Right atrium auricular region (tissue), 2 donors: Measurements from ENCODE around the gene SLX1A. TPM values are rescaled to one million over a fixed set of nuclear protein-coding genes. Genes with fewer than 3 reads are reported as not detected.
"Not testable (repeated sequence)": the region's sequence is repeated elsewhere in the genome, so short reads cannot be mapped to it uniquely, and the experiment has no call there.

Experiments
- DNase-seq: peaks from one replicate; pipeline ENCODE4 v3.0.0-alpha.2; 2019; ENCODE audit warnings: low spot score
- H3K27ac ChIP-seq, 2 donors: fragments of 200-600 bp; sonication (generic); 1 replicate in 1 of 2; 2 replicates in 1 of 2; pipeline ENCODE4 v1.5.1; 2016 to 2019
- H3K27me3 ChIP-seq, 2 donors: fragments of 200-600 bp; sonication (generic); one replicate each; pipeline versions ENCODE4 v1.5.1 to v1.6.0; 2017 to 2019
- H3K36me3 ChIP-seq: fragments of 200-600 bp; sonication (generic); one replicate; pipeline ENCODE4 v1.5.1; 2016
- H3K4me1 ChIP-seq, 2 donors: fragments of 200-600 bp; sonication (generic); one replicate each; pipeline versions ENCODE4 v1.5.1 to v1.6.0; 2017 to 2019
- H3K4me3 ChIP-seq, 2 donors: fragments of 200-600 bp; sonication (generic); 1 replicate in 1 of 2; 2 replicates in 1 of 2; pipeline ENCODE4 v1.5.1; 2017 to 2019; ENCODE audit warnings: mild to moderate bottlenecking in 1 of 2, moderate library complexity in 1 of 2
- H3K9me3 ChIP-seq, 2 donors: fragments of 200-600 bp; sonication (generic); one replicate each; pipeline ENCODE4 v1.5.1; 2019
- CTCF ChIP-seq, 2 donors: fragments of 200-600 bp; sonication (generic); IDR thresholded peaks; one replicate each; pipeline ENCODE4 v1.5.1; 2019; ENCODE audit warnings: antibody characterized with exemption in 2 of 2
- total RNA-seq, 2 donors: library from RNA; depleted of rRNA; stranded (reverse); fragments of >200 nt; gene quantifications; one replicate each; pipeline ENCODE4 v1.1.0, GENCODE V29; 2016

Gene SLX1A
- total RNA-seq = 10 to 100 TPM; 25.1 to 36.3 TPM

GRCh38 chr16:30193615-30194014 lies at the start of gene SLX1A, which contains the start of gene BOLA2B:
Gene SLX1A (plus strand): TSS chr16:30193875. CDS start chr16:30194085, 210 bp downstream.
Gene BOLA2B (minus strand): TSS chr16:30193666. CDS start chr16:30193595, 71 bp downstream.
- not testable (repeated sequence) for H3K27me3 ChIP-seq, H3K27ac ChIP-seq, DNase-seq, H3K9me3 ChIP-seq, H3K36me3 ChIP-seq, H3K4me1 ChIP-seq
- peak within 1 kb of the TSS; percentile 22 to 54 for H3K4me3 ChIP-seq

GRCh38 chr16:30144017-30144416 lies 49.7 kb upstream of the SLX1A start:
- no peaks in the 10 kb centered on the region for H3K36me3 ChIP-seq
- H3K4me3 ChIP-seq = no peak overlapping the region
- no peak for DNase-seq
- H3K27me3 ChIP-seq = no peaks in the 10 kb centered on the region
- no peak for TF ChIP-seq CTCF (IDR thresholded peaks at IDR 0.05)
- peaks cover 0 to 4% of the 10 kb centered on the region in 2 donors for H3K9me3 ChIP-seq
- no peak overlapping the region for H3K27ac ChIP-seq
- H3K4me1 ChIP-seq = no peaks in the 10 kb centered on the region

- DNase-seq = no peak
- TF ChIP-seq CTCF (IDR thresholded peaks at IDR 0.05) = no peak
- H3K36me3 ChIP-seq = no peaks in the 10 kb centered on the region
- H3K4me1 ChIP-seq = no peaks in the 10 kb centered on the region
- peaks cover 0 to 12% of the 10 kb centered on the region in 2 donors for H3K9me3 ChIP-seq
- H3K27me3 ChIP-seq = no peaks in the 10 kb centered on the region
- H3K27ac ChIP-seq = no peak overlapping the region
- H3K4me3 ChIP-seq = no peak overlapping the region
These were observed 48.8 kb upstream of the SLX1A start for GRCh38 chr16:30144917-30145316.

GRCh38 chr16:30145657-30146056 lies 48.0 kb upstream of the SLX1A start:
- no peaks in the 10 kb centered on the region for H3K4me1 ChIP-seq
- no peak for TF ChIP-seq CTCF (IDR thresholded peaks at IDR 0.05)
- H3K27ac ChIP-seq = no peak overlapping the region
- no peak for DNase-seq
- no peaks in the 10 kb centered on the region for H3K36me3 ChIP-seq
- H3K9me3 ChIP-seq = peaks cover 0 to 12% of the 10 kb centered on the region in 2 donors
- H3K4me3 ChIP-seq = no peak overlapping the region
- H3K27me3 ChIP-seq = no peaks in the 10 kb centered on the region

GRCh38 chr16:30147843-30148510 lies 45.7 kb upstream of the SLX1A start:
- Histone ChIP-seq H3K4me3 (no peak overlapping the region), H3K27ac (no peak overlapping the region), H3K27me3 (no peaks in the 10 kb centered on the region), H3K36me3 (no peaks in the 10 kb centered on the region), H3K4me1 (no peaks in the 10 kb centered on the region), H3K9me3 (peaks cover 0 to 12% of the 10 kb centered on the region in 2 donors)
- no peak for TF ChIP-seq CTCF (IDR thresholded peaks at IDR 0.05)
- no peak for DNase-seq

GRCh38 chr16:30149250-30149930 lies 44.3 kb upstream of the SLX1A start:
- Histone ChIP-seq H3K27ac (no peak overlapping the region), H3K4me3 (no peak overlapping the region), H3K36me3 (no peaks in the 10 kb centered on the region), H3K4me1 (no peaks in the 10 kb centered on the region), H3K27me3 (no peaks in the 10 kb centered on the region), H3K9me3 (peaks cover 0 to 12% of the 10 kb centered on the region in 2 donors)
- no peak for DNase-seq
- no peak for TF ChIP-seq CTCF (IDR thresholded peaks at IDR 0.05)
